ENCODE data around the gene CD82.

Gene CD82

GRCh38 chr11:44522294-44522693 is 43.2 kb upstream of the CD82 start:
- no peak overlapping the region for H3K27ac ChIP-seq
- no peak overlapping the region for H3K4me3 ChIP-seq
- TF ChIP-seq, protein P1, sequence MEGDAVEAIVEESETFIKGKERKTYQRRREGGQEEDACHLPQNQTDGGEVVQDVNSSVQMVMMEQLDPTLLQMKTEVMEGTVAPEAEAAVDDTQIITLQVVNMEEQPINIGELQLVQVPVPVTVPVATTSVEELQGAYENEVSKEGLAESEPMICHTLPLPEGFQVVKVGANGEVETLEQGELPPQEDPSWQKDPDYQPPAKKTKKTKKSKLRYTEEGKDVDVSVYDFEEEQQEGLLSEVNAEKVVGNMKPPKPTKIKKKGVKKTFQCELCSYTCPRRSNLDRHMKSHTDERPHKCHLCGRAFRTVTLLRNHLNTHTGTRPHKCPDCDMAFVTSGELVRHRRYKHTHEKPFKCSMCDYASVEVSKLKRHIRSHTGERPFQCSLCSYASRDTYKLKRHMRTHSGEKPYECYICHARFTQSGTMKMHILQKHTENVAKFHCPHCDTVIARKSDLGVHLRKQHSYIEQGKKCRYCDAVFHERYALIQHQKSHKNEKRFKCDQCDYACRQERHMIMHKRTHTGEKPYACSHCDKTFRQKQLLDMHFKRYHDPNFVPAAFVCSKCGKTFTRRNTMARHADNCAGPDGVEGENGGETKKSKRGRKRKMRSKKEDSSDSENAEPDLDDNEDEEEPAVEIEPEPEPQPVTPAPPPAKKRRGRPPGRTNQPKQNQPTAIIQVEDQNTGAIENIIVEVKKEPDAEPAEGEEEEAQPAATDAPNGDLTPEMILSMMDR (IDR thresholded peaks at IDR 0.05): no peak
- DNase-seq (ENCODE audit: low spot score): no peak

- Histone ChIP-seq H3K4me3 (no peak overlapping the region), H3K27ac (no peak overlapping the region)
- DNase-seq (ENCODE audit: low spot score): no peak
- TF ChIP-seq, protein P1 (IDR thresholded peaks at IDR 0.05): no peak
Measured at GRCh38 chr11:44524346-44524745, 41.1 kb upstream of the CD82 start.

DNA sequence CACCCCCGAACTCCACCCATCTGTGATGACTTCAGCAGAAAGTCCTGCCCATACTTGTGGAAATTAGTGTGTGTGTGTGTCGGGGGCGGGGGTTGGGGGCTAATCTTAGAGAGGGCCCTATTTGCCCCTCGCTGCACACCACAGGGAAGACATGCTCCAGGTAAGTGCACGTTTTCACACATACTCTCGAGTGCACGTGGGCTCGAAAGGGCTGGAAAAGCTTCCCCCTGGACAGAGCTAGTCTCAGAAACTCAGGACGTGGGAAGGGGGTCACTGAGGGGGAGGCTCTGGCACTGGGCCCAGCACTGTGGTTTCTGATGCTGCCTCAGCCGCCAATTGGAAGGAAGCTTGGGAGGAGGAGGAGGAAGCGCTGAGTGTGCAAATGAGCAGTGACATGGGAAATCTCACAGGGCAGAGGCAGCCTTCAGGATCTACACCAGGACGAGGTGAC is 40.7 kb upstream of the CD82 start:
- TF ChIP-seq, protein P1 (IDR thresholded peaks at IDR 0.05): no peak
- DNase-seq (ENCODE audit: low spot score): no peak
- Histone ChIP-seq H3K27ac (no peak overlapping the region), H3K4me3 (no peak overlapping the region)

DNA sequence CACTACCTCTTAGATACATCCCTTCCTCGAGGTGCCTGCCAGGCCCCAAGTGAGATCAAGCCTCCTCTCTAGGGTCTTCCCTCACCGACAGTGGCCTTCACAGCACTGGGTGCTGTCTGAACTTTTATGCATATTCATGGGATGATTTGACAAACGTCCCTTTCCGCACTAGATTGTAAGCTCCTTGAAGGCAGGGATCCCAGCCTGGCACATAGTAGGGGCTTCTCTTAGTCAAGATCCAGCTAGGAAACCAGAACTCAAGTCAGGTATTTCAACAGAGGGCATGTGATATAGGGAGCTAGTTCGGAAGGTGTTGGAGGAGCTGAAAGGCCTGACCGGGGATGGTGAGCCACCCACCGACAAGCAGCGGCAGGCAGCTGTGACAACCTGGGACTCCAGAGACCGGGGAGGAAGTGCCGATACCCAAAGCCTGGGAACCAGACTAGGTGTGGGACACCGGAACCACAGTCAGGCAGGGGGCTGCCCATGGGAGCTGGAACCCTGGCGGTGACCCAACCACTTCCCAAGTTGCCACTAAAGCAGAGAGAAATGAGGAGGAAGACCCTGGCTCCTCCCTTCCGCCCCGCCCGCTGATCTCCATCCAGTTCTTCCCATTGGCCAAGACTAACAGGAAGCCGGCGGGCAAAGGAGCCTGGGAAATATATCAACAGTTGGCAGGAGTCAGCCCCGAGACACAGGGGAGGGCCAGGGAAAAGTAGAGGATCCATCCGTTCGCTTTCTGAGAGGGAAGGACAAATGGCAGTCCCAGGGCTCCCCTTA is 39.8 kb upstream of the CD82 start:
- DNase-seq (ENCODE audit: low spot score): no peak
- TF ChIP-seq, protein P1 (IDR thresholded peaks at IDR 0.05): no peak
- Histone ChIP-seq H3K27ac (no peak overlapping the region), H3K4me3 (no peak overlapping the region)

- no peak for DNase-seq (ENCODE audit: low spot score)
- Histone ChIP-seq H3K27ac (no peak overlapping the region), H3K4me3 (no peak overlapping the region)
- TF ChIP-seq, protein P1 (IDR thresholded peaks at IDR 0.05): no peak
Measured at GRCh38 chr11:44526438-44526837, 39.0 kb upstream of the CD82 start.

- Histone ChIP-seq H3K4me3 (no peak overlapping the region), H3K27ac (no peak overlapping the region)
- TF ChIP-seq, protein P1 (IDR thresholded peaks at IDR 0.05): no peak
- no peak for DNase-seq (ENCODE audit: low spot score)
Measured at GRCh38 chr11:44527476-44527875, 38.0 kb upstream of the CD82 start.

GRCh38 chr11:44528103-44528502 is 37.4 kb upstream of the CD82 start:
- TF ChIP-seq, protein P1 (IDR thresholded peaks at IDR 0.05): no peak
- no peak overlapping the region for H3K27ac ChIP-seq
- no peak overlapping the region for H3K4me3 ChIP-seq
- no peak for DNase-seq (ENCODE audit: low spot score)

All from coronary artery (tissue), 2 donors.